ENCODE data around the gene ZNF543. TPM values are rescaled to one million over a fixed set of nuclear protein-coding genes. Genes with fewer than 3 reads are reported as not detected.

ZNF543 gene
- total RNA-seq, 1 experiment from 2014 or later, result 8.4 TPM

- Mint-ChIP-seq H3K36me3 (peaks cover 81% of the 10 kb centered on the region), H3K27ac (no peak overlapping the region), H3K9me3 (peaks cover 19% of the 10 kb centered on the region), H3K27me3 (ENCODE audit: low read depth) (no peaks in the 10 kb centered on the region), H3K4me3 (no peak overlapping the region), H3K4me1 (no peaks in the 10 kb centered on the region)
- no peak for ATAC-seq
- CTCF ChIA-PET, result no interaction called here
- TF ChIP-seq SMAD4 (CRISPR knock-in tag; IDR thresholded peaks at IDR 0.05) (no peak), MYBL2 (CRISPR knock-in tag; IDR thresholded peaks at IDR 0.05) (no peak)
- POLR2A ChIA-PET, result interaction anchor here (1.3 kb wide), 1 partner anchor 11 kb away, joined by 3 read pairs; no protein-coding TSS in a partner anchor
- no peak for DNase-seq (ENCODE audit: low spot score)
These were observed 27.7 kb upstream of the ZNF543 start for GRCh38 chr19:57292547-57292946.

- H3K4me1 Mint-ChIP-seq, result no peaks in the 10 kb centered on the region
- no peak for ATAC-seq
- H3K4me3 Mint-ChIP-seq, result no peak overlapping the region
- DNase-seq (ENCODE audit: low spot score), result no peak
- no peak overlapping the region for H3K27ac Mint-ChIP-seq
- ChIA-PET POLR2A (interaction anchor here (1.3 kb wide), 1 partner anchor 10 kb away, joined by 3 read pairs; no protein-coding TSS in a partner anchor), CTCF (no interaction called here)
- H3K27me3 Mint-ChIP-seq (ENCODE audit: low read depth), result no peaks in the 10 kb centered on the region
- H3K9me3 Mint-ChIP-seq, result peaks cover 19% of the 10 kb centered on the region
- TF ChIP-seq ZNF138 (CRISPR knock-in tag; conservative IDR thresholded peaks at IDR 0.05) (no peak), ZNF219 (CRISPR knock-in tag; IDR thresholded peaks at IDR 0.05; ENCODE audit: borderline replicate concordance) (no peak), ZMAT4 (CRISPR knock-in tag; IDR thresholded peaks at IDR 0.05) (no peak), IRF1 (CRISPR knock-in tag; IDR thresholded peaks at IDR 0.05) (no peak), ZNF281 (CRISPR knock-in tag; IDR thresholded peaks at IDR 0.05) (no peak), KAT7 (CRISPR knock-in tag; IDR thresholded peaks at IDR 0.05; ENCODE audit: borderline replicate concordance) (no peak), TEAD4 (CRISPR knock-in tag; IDR thresholded peaks at IDR 0.05) (no peak), ZNF317 (CRISPR knock-in tag; IDR thresholded peaks at IDR 0.05; ENCODE audit: borderline replicate concordance, low read depth) (no peak), GABPB1 (CRISPR knock-in tag; IDR thresholded peaks at IDR 0.05) (no peak), FOXK1 (CRISPR knock-in tag; IDR thresholded peaks at IDR 0.05) (no peak), GRHL2 (CRISPR knock-in tag; IDR thresholded peaks at IDR 0.05; ENCODE audit: insufficient replicate concordance, severe bottlenecking) (no peak), GTF2I (CRISPR knock-in tag; conservative IDR thresholded peaks at IDR 0.05) (no peak), ATF2 (CRISPR knock-in tag; IDR thresholded peaks at IDR 0.05; ENCODE audit: borderline replicate concordance, low read depth) (no peak), ZNF121 (CRISPR knock-in tag; IDR thresholded peaks at IDR 0.05) (no peak), ZNF232 (CRISPR knock-in tag; IDR thresholded peaks at IDR 0.05) (no peak), NR3C1 (CRISPR knock-in tag; conservative IDR thresholded peaks at IDR 0.05; ENCODE audit: low read depth) (no peak), SMAD4 (CRISPR knock-in tag; IDR thresholded peaks at IDR 0.05) (no peak)
- TF ChIP-seq, protein P1, sequence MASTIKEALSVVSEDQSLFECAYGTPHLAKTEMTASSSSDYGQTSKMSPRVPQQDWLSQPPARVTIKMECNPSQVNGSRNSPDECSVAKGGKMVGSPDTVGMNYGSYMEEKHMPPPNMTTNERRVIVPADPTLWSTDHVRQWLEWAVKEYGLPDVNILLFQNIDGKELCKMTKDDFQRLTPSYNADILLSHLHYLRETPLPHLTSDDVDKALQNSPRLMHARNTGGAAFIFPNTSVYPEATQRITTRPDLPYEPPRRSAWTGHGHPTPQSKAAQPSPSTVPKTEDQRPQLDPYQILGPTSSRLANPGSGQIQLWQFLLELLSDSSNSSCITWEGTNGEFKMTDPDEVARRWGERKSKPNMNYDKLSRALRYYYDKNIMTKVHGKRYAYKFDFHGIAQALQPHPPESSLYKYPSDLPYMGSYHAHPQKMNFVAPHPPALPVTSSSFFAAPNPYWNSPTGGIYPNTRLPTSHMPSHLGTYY (CRISPR knock-in tag; IDR thresholded peaks at IDR 0.05), result no peak
- TF ChIP-seq, protein P2, sequence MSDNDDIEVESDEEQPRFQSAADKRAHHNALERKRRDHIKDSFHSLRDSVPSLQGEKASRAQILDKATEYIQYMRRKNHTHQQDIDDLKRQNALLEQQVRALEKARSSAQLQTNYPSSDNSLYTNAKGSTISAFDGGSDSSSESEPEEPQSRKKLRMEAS (CRISPR knock-in tag; IDR thresholded peaks at IDR 0.05), result no peak
- TF ChIP-seq, protein P3, sequence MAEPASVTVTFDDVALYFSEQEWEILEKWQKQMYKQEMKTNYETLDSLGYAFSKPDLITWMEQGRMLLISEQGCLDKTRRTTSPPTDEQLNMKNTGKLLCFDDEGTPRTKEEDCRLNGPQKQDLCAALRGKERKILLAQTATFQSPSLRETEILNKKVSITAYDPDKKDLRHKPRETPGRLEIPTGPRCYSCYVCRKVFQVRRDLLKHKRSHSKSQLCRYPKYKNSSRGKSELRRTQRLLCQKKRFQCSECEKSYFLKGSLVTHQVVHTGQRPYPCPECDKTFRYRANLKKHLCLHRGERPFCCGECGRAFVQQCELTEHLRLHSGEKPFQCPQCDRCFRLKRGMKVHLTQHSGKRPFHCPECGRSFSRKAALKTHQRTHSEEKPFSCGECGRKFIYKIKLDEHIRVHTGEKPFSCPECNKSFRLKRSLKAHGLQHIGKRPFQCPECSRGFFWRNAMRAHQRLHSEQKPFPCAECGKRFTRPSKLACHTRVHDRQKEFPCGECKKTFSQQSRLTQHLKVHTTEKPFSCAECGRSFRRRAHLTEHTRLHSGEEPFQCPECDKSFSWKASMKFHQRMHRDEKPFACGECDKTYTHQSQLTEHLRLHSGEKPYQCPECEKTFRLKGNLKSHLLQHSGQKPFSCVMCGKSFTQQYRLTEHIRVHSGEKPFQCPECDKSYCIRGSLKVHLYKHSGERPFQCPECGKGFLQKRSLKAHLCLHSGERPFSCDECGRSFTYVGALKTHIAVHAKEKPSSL (CRISPR knock-in tag; conservative IDR thresholded peaks at IDR 0.05), result no peak
- H3K36me3 Mint-ChIP-seq, result peaks cover 74% of the 10 kb centered on the region
These were observed 26.6 kb upstream of the ZNF543 start for GRCh38 chr19:57293719-57294118.

All from WTC11 (cell line).